Mucosa of stomach (tissue), 1 donor: ENCODE measurements around the gene RAB3B.

ENCODE experiments used
- H3K27me3 ChIP-seq: one replicate; pipeline ENCODE4 v1.7.0; 2013; ENCODE audit warnings: mild to moderate bottlenecking, low read length; ENCODE audit not compliant: control insufficient read depth, insufficient read depth
- H3K36me3 ChIP-seq: one replicate; pipeline ENCODE4 v1.7.0; 2013; ENCODE audit warnings: low read length; ENCODE audit not compliant: control insufficient read depth, insufficient read depth
- H3K4me1 ChIP-seq: one replicate; pipeline ENCODE4 v1.7.0; 2013; ENCODE audit warnings: mild to moderate bottlenecking, low read length; ENCODE audit not compliant: control insufficient read depth, insufficient read depth
- H3K4me3 ChIP-seq: one replicate; pipeline ENCODE4 v1.7.0; 2013; ENCODE audit warnings: low read length
- H3K9ac ChIP-seq: one replicate; pipeline ENCODE4 v1.7.0; 2013; ENCODE audit warnings: mild to moderate bottlenecking, low read length, moderate library complexity
- H3K9me3 ChIP-seq: one replicate; pipeline ENCODE4 v1.7.0; 2013; ENCODE audit warnings: mild to moderate bottlenecking, low read length, moderate library complexity; ENCODE audit not compliant: control insufficient read depth
- donor health status: Pancreatic carcinoma.

Gene RAB3B

GRCh38 chr1:51870603-51871350, 119.7 kb downstream of the RAB3B start:
- Histone ChIP-seq H3K9ac (no peak overlapping the region), H3K36me3 (no peaks in the 10 kb centered on the region), H3K4me3 (no peak overlapping the region), H3K4me1 (no peaks in the 10 kb centered on the region), H3K9me3 (no peaks in the 10 kb centered on the region), H3K27me3 (no peaks in the 10 kb centered on the region)

- H3K9ac ChIP-seq, result no peak overlapping the region
- H3K4me3 ChIP-seq, result no peak overlapping the region
- H3K27me3 ChIP-seq, result no peaks in the 10 kb centered on the region
- H3K9me3 ChIP-seq, result no peaks in the 10 kb centered on the region
- H3K36me3 ChIP-seq, result no peaks in the 10 kb centered on the region
- H3K4me1 ChIP-seq, result no peaks in the 10 kb centered on the region
Observed at GRCh38 chr1:51867479-51868232, 122.8 kb downstream of the RAB3B start.

DNA sequence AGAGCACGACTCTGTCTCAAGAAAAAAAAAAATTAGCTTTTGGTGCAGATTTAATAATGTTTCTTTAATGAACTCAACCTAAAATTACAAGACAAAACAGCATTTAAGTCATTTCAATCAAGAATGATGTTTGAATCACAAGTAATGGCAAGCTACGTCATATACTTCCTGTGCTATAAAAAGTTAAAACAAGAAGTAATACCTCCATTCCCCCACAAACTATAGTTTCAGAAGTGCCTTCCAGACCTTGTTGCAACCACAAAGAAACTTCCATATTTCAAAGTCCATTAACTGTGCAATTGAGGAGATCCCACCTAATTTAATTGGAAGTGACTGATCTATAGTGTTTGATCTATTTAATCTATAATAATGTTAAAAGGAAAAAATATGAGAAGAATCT, 127.1 kb downstream of the RAB3B start:
- Histone ChIP-seq H3K4me1 (no peaks in the 10 kb centered on the region), H3K9ac (no peak overlapping the region), H3K4me3 (no peak overlapping the region), H3K9me3 (no peaks in the 10 kb centered on the region), H3K36me3 (no peaks in the 10 kb centered on the region), H3K27me3 (no peaks in the 10 kb centered on the region)

DNA sequence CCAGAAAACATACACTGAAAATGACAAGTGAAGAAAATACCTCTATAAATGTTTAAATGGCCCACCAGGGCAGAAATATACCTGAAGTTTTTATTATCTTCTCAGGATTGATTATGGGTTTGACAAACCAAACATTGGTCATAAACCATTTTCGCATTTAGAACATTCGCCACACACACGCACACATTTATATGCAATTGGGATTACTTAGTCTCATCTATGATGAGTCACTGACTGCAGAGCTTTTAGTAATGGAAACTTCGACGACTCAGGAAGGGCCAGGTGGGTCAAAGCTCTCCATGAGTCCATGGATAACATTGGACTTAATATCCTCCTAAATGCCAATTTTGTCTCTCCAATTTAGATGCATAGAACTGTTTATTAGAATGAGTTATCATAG, 128.8 kb downstream of the RAB3B start:
- Histone ChIP-seq H3K36me3 (no peaks in the 10 kb centered on the region), H3K9ac (no peak overlapping the region)

GRCh38 chr1:51859735-51860134, 130.8 kb downstream of the RAB3B start:
- H3K9me3 ChIP-seq, result no peaks in the 10 kb centered on the region
- H3K36me3 ChIP-seq, result no peaks in the 10 kb centered on the region
- no peaks in the 10 kb centered on the region for H3K4me1 ChIP-seq
- no peak overlapping the region for H3K9ac ChIP-seq
- no peak overlapping the region for H3K4me3 ChIP-seq
- H3K27me3 ChIP-seq, result no peaks in the 10 kb centered on the region

More for the DNA sequence above, 128.8 kb downstream of the RAB3B start:
- H3K4me1 ChIP-seq, result no peaks in the 10 kb centered on the region
- H3K27me3 ChIP-seq, result no peaks in the 10 kb centered on the region
- no peak overlapping the region for H3K4me3 ChIP-seq
- no peaks in the 10 kb centered on the region for H3K9me3 ChIP-seq

GRCh38 chr1:51859333-51859732, 131.2 kb downstream of the RAB3B start:
- Histone ChIP-seq H3K4me1 (no peaks in the 10 kb centered on the region), H3K27me3 (no peaks in the 10 kb centered on the region), H3K9me3 (no peaks in the 10 kb centered on the region), H3K4me3 (no peak overlapping the region), H3K9ac (no peak overlapping the region), H3K36me3 (no peaks in the 10 kb centered on the region)

GRCh38 chr1:51858892-51859291, 131.6 kb downstream of the RAB3B start:
- Histone ChIP-seq H3K4me3 (no peak overlapping the region), H3K9ac (no peak overlapping the region), H3K36me3 (no peaks in the 10 kb centered on the region), H3K27me3 (no peaks in the 10 kb centered on the region), H3K9me3 (no peaks in the 10 kb centered on the region), H3K4me1 (no peaks in the 10 kb centered on the region)
